Neural progenitor cell (in vitro differentiated cells): Measurements from ENCODE around the gene GLRX. TPM values are rescaled to one million over a fixed set of nuclear protein-coding genes. Genes with fewer than 3 reads are reported as not detected.

Experiments
- DNase-seq: peaks from one replicate; pipeline ENCODE4 v3.0.0-alpha.2; 2016; ENCODE audit warnings: low spot score
- H2AFZ ChIP-seq: fragments of 200-600 bp; sonication (generic); replicated peaks from 2 replicates; pipeline ENCODE4 v1.6.1; 2016; ENCODE audit warnings: antibody characterized with exemption
- H3F3A ChIP-seq: fragments of 200-600 bp; sonication (generic); 2 replicates; pipeline ENCODE4 v1.6.1; 2016; ENCODE audit warnings: antibody characterized with exemption, low read depth
- H3K27ac ChIP-seq: fragments of 200-600 bp; sonication (generic); 2 replicates; pipeline ENCODE4 v1.5.1; 2016; ENCODE audit warnings: mild to moderate bottlenecking
- H3K27me3 ChIP-seq: fragments of 200-600 bp; sonication (generic); 2 replicates; pipeline ENCODE4 v1.6.1; 2016; ENCODE audit warnings: mild to moderate bottlenecking, moderate library complexity
- H3K36me3 ChIP-seq: fragments of 200-600 bp; sonication (generic); 2 replicates; pipeline ENCODE4 v1.5.1; 2016
- H3K4me1 ChIP-seq: fragments of 200-600 bp; sonication (generic); 2 replicates; pipeline ENCODE4 v1.6.1; 2016; ENCODE audit warnings: mixed run types
- H3K4me2 ChIP-seq: fragments of 200-600 bp; sonication (generic); 2 replicates; pipeline ENCODE4 v1.6.1; 2016
- H3K4me3 ChIP-seq: fragments of 200-600 bp; sonication (generic); 2 replicates; pipeline ENCODE4 v1.5.1; 2016
- H3K79me2 ChIP-seq: fragments of 200-600 bp; sonication (generic); 2 replicates; pipeline ENCODE4 v1.6.1; 2016; ENCODE audit warnings: low read depth
- H3K9ac ChIP-seq: fragments of 200-600 bp; sonication (generic); 2 replicates; pipeline ENCODE4 v1.6.1; 2016
- H3K9me3 ChIP-seq: fragments of 200-600 bp; sonication (generic); 2 replicates; pipeline ENCODE4 v1.5.1; 2016; ENCODE audit warnings: low read depth
- H4K20me1 ChIP-seq: fragments of 200-600 bp; sonication (generic); 2 replicates; pipeline ENCODE4 v1.6.1; 2016; ENCODE audit warnings: low read depth
- H3K27ac Mint-ChIP-seq: 3 replicates; pipeline ENCODE4 v1.8.0; 2021; ENCODE audit warnings: mixed read lengths
- H3K27me3 Mint-ChIP-seq: 2 replicates; pipeline ENCODE4 v1.8.0; 2022; ENCODE audit warnings: low read depth, mild to moderate bottlenecking, inconsistent platforms, moderate library complexity, mixed read lengths; ENCODE audit not compliant: insufficient read depth
- H3K36me3 Mint-ChIP-seq: 3 replicates; pipeline ENCODE4 v1.8.0; 2021; ENCODE audit warnings: mixed read lengths
- H3K4me1 Mint-ChIP-seq: 3 replicates; pipeline ENCODE4 v1.8.0; 2021; ENCODE audit warnings: mixed read lengths
- H3K4me3 Mint-ChIP-seq: 3 replicates; pipeline ENCODE4 v1.8.0; 2021; ENCODE audit warnings: mild to moderate bottlenecking, moderate library complexity, mixed read lengths
- H3K9me3 Mint-ChIP-seq: 3 replicates; pipeline ENCODE4 v1.8.0; 2020; ENCODE audit warnings: mixed read lengths
- CTCF ChIP-seq: fragments of 200-600 bp; sonication (generic); IDR thresholded peaks from 2 replicates; pipeline ENCODE4 v1.5.1; 2017; ENCODE audit warnings: antibody characterized with exemption, mild to moderate bottlenecking
- EZH2 ChIP-seq: fragments of 200-600 bp; sonication (generic); IDR thresholded peaks from 2 replicates; pipeline ENCODE4 v1.6.1; 2017; ENCODE audit warnings: antibody characterized with exemption, mild to moderate bottlenecking, moderate library complexity
- EZH2phosphoT487 ChIP-seq: fragments of 200-600 bp; sonication (generic); IDR thresholded peaks from 2 replicates; pipeline ENCODE4 v1.6.1; 2017; ENCODE audit warnings: antibody characterized with exemption
- total RNA-seq: library from RNA; depleted of rRNA; stranded (reverse); fragments of >200 nt; gene quantifications from 2 replicates; pipeline ENCODE4 v1.2.3, GENCODE V29; 2015; ENCODE audit warnings: low replicate concordance

Gene GLRX
- total RNA-seq, 1 donor from 2014 or later, result 15.1 TPM

DNA sequence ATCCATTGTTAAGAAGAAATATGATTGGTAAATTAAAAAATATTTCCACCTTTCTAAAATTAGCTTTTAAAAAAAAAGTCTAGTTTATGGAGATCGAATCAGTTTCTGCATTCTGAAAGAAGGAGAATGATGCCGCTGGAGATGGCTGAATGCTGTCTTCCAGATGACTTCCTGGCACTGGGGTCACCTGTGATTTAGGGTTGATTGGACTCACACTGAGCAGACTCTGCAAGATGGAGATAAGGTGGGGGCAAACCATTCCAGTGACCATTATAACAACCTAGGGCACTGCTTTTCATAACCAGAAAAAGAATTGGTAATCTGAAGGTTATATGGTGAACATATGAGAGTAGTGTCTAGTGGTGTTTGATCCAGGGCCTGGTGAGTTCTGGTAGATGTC lies 50.6 kb downstream of the GLRX start:
- no peak overlapping the region for H3K27ac Mint-ChIP-seq
- H3K4me1 ChIP-seq, result no peaks in the 10 kb centered on the region
- no peak overlapping the region for H3K9ac ChIP-seq
- no peaks in the 10 kb centered on the region for H3K9me3 Mint-ChIP-seq
- H3K4me3 ChIP-seq, result no peak overlapping the region
- H3K4me3 Mint-ChIP-seq, result no peak overlapping the region
- H3K4me1 Mint-ChIP-seq, result no peaks in the 10 kb centered on the region
- no peak for DNase-seq
- no peak overlapping the region for H3K27ac ChIP-seq
- no peaks in the 10 kb centered on the region for H3K9me3 ChIP-seq
- H3F3A ChIP-seq, result no peaks in the 10 kb centered on the region
- no peak overlapping the region for H3K4me2 ChIP-seq
- no peak for TF ChIP-seq EZH2
- TF ChIP-seq CTCF, result no peak
- TF ChIP-seq EZH2phosphoT487, result no peak
- H3K27me3 ChIP-seq, result no peaks in the 10 kb centered on the region
- no peak overlapping the region for H2AFZ ChIP-seq
- H3K79me2 ChIP-seq, result no peaks in the 10 kb centered on the region
- no peaks in the 10 kb centered on the region for H3K36me3 ChIP-seq
- H3K27me3 Mint-ChIP-seq, result no peaks in the 10 kb centered on the region
- peaks cover 14% of the 10 kb centered on the region for H3K36me3 Mint-ChIP-seq
- H4K20me1 ChIP-seq, result no peaks in the 10 kb centered on the region

- Histone ChIP-seq H2AFZ (no peak overlapping the region), H3K4me1 (no peaks in the 10 kb centered on the region), H3K4me2 (no peak overlapping the region), H3F3A (no peaks in the 10 kb centered on the region), H3K27ac (no peak overlapping the region), H3K4me3 (no peak overlapping the region), H3K27me3 (no peaks in the 10 kb centered on the region), H4K20me1 (no peaks in the 10 kb centered on the region), H3K79me2 (no peaks in the 10 kb centered on the region), H3K9me3 (no peaks in the 10 kb centered on the region), H3K9ac (no peak overlapping the region), H3K36me3 (no peaks in the 10 kb centered on the region)
- TF ChIP-seq EZH2 (no peak), CTCF (no peak), EZH2phosphoT487 (no peak)
- Mint-ChIP-seq H3K27me3 (no peaks in the 10 kb centered on the region), H3K4me3 (no peak overlapping the region), H3K27ac (no peak overlapping the region), H3K9me3 (no peaks in the 10 kb centered on the region), H3K4me1 (no peaks in the 10 kb centered on the region), H3K36me3 (peaks cover 17% of the 10 kb centered on the region)
- no peak for DNase-seq
These were observed 51.5 kb downstream of the GLRX start for GRCh38 chr5:95770830-95771708.

DNA sequence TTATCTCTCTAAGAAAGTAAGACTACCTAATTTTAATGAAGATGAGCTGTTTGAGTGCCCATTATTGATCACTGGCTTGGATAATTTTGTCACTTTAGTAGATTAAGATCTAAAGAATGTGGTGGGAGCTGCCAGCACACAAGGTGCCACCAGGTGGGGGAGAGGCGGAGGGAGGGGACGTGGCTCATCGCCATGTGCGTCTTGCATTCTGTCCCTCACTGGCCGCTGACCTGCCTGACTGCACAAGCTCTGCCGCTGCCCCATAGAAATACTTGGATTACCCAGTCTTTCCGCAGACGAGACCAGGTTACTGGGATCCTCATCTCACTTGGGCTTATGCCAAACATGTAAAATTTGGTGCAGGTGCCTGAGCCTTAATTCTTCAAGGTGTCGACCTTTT lies 53.8 kb downstream of the GLRX start:
- H3K27ac ChIP-seq, result no peak overlapping the region
- Mint-ChIP-seq H3K9me3 (peaks cover 3% of the 10 kb centered on the region), H3K27me3 (peaks cover 4% of the 10 kb centered on the region), H3K36me3 (peaks cover 23% of the 10 kb centered on the region), H3K4me1 (no peaks in the 10 kb centered on the region), H3K27ac (no peak overlapping the region), H3K4me3 (no peak overlapping the region)
- no peaks in the 10 kb centered on the region for H3K79me2 ChIP-seq
- no peaks in the 10 kb centered on the region for H3K27me3 ChIP-seq
- no peak overlapping the region for H2AFZ ChIP-seq
- H3K36me3 ChIP-seq, result no peaks in the 10 kb centered on the region
- H3K9ac ChIP-seq, result no peak overlapping the region
- H3K4me1 ChIP-seq, result no peaks in the 10 kb centered on the region
- no peaks in the 10 kb centered on the region for H3F3A ChIP-seq
- H4K20me1 ChIP-seq, result no peaks in the 10 kb centered on the region
- no peak overlapping the region for H3K4me2 ChIP-seq
- no peaks in the 10 kb centered on the region for H3K9me3 ChIP-seq
- no peak for DNase-seq
- no peak overlapping the region for H3K4me3 ChIP-seq
- TF ChIP-seq EZH2phosphoT487 (no peak), CTCF (no peak), EZH2 (no peak)
